ENCODE results near the gene CCL1.

DNA sequence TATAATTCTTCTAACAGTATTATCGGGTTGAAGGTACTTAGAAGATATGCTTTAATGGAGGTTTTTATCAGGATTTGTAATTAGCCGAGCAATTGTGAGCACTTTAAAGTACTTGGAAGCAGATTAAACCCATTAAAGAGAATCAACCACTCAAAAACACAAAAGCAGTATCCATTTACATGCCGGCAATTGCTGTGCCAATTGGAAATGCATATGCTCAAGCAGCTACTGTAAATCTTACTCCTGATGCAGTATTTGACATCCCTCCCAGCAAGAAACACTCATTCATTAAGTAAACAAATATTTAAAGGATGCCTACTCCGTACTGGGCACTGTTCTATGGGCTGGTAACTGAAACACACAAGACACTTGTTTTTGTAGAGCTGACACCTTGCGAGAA is 11.4 kb upstream of the CCL1 start:
- TF ChIP-seq, protein P1, sequence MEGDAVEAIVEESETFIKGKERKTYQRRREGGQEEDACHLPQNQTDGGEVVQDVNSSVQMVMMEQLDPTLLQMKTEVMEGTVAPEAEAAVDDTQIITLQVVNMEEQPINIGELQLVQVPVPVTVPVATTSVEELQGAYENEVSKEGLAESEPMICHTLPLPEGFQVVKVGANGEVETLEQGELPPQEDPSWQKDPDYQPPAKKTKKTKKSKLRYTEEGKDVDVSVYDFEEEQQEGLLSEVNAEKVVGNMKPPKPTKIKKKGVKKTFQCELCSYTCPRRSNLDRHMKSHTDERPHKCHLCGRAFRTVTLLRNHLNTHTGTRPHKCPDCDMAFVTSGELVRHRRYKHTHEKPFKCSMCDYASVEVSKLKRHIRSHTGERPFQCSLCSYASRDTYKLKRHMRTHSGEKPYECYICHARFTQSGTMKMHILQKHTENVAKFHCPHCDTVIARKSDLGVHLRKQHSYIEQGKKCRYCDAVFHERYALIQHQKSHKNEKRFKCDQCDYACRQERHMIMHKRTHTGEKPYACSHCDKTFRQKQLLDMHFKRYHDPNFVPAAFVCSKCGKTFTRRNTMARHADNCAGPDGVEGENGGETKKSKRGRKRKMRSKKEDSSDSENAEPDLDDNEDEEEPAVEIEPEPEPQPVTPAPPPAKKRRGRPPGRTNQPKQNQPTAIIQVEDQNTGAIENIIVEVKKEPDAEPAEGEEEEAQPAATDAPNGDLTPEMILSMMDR (IDR thresholded peaks at IDR 0.05), result no peak
- TF ChIP-seq POLR2A (IDR thresholded peaks at IDR 0.05), result no peak
- TF ChIP-seq EP300 (IDR thresholded peaks at IDR 0.05), result no peak

Measured in tibial nerve (tissue), 4 donors.